SK-N-SH treated with all-trans-retinoic acid at 6 μM for 48 hours (cell line): ENCODE data around the gene CA5A.

Source experiments
- ARNTL ChIP-seq: fragments of 450-650 bp; formaldehyde crosslinking; IDR thresholded peaks from 2 replicates; pipeline ENCODE4 v1.5.0; 2020; ENCODE audit warnings: low read depth, mild to moderate bottlenecking, moderate library complexity, borderline replicate concordance
- CREB5 ChIP-seq: fragments of 250-450 bp; sonication (Bioruptor Pico); IDR thresholded peaks from 2 replicates; pipeline ENCODE4 v1.5.1; 2020; ENCODE audit warnings: low read depth, mild to moderate bottlenecking, moderate library complexity
- ISL1 ChIP-seq: fragments of 250-450 bp; sonication (Bioruptor Pico); IDR thresholded peaks from 2 replicates; pipeline ENCODE4 v2.1.2; 2022; ENCODE audit warnings: mild to moderate bottlenecking, moderate library complexity
- OSR1 ChIP-seq: fragments of 250-450 bp; sonication (Bioruptor Pico); IDR thresholded peaks from 2 replicates; pipeline ENCODE4 v1.8.0; 2022; ENCODE audit warnings: moderate library complexity, mild to moderate bottlenecking, inconsistent platforms
- PATZ1 ChIP-seq: fragments of 250-450 bp; sonication (Bioruptor Pico); IDR thresholded peaks from 2 replicates; pipeline ENCODE4 v1.8.0; 2020; ENCODE audit warnings: mild to moderate bottlenecking, moderate library complexity, borderline replicate concordance
- RARB ChIP-seq: fragments of 250-450 bp; sonication (Bioruptor Pico); IDR thresholded peaks from 2 replicates; pipeline ENCODE4 v1.8.0; 2021; ENCODE audit warnings: mild to moderate bottlenecking, moderate library complexity
- SNAI2 ChIP-seq: fragments of 250-450 bp; sonication (Bioruptor Pico); IDR thresholded peaks from 2 replicates; pipeline ENCODE4 v1.5.0; 2020; ENCODE audit warnings: mild to moderate bottlenecking, moderate library complexity
- ZFP3 ChIP-seq: fragments of 250-450 bp; sonication (Bioruptor Pico); IDR thresholded peaks from 2 replicates; pipeline ENCODE4 v1.5.0; 2020; ENCODE audit warnings: mild to moderate bottlenecking, moderate library complexity
- ZFP30 ChIP-seq: fragments of 450-650 bp; formaldehyde crosslinking; IDR thresholded peaks from 2 replicates; pipeline ENCODE4 v1.5.0; 2022; ENCODE audit warnings: mild to moderate bottlenecking, moderate library complexity
- ZNF565 ChIP-seq: fragments of 450-650 bp; formaldehyde crosslinking; conservative IDR thresholded peaks from 2 replicates; pipeline ENCODE4 v1.5.0; 2020; ENCODE audit warnings: low read depth, mild to moderate bottlenecking, moderate library complexity
- ZNF70 ChIP-seq: fragments of 450-650 bp; formaldehyde crosslinking; IDR thresholded peaks from 2 replicates; pipeline ENCODE4 v1.5.0; 2020; ENCODE audit warnings: mild to moderate bottlenecking, moderate library complexity

GRCh38 chr16:87842209-87842869 is 94.0 kb downstream of the CA5A start:
- TF ChIP-seq PATZ1 (CRISPR knock-in tag) (no peak), CREB5 (CRISPR knock-in tag) (no peak), ISL1 (CRISPR knock-in tag) (no peak), ZFP30 (CRISPR knock-in tag) (no peak), SNAI2 (no peak), OSR1 (no peak), ARNTL (CRISPR knock-in tag) (no peak), ZNF70 (CRISPR knock-in tag) (no peak), ZNF565 (CRISPR knock-in tag) (no peak), ZFP3 (CRISPR knock-in tag) (no peak), RARB (CRISPR knock-in tag) (no peak)
